ENCODE data around the gene SLC35E4. TPM values are rescaled to one million over a fixed set of nuclear protein-coding genes. Genes with fewer than 3 reads are reported as not detected.

The SLC35E4 gene
- total RNA-seq, 4 donors from 2014 or later = 8.5 to 19.3 (median 10.9) TPM

Other genes starting within 250 kb of the SLC35E4 start
- gene RNF215, start 248.4 kb upstream of the SLC35E4 start, total RNA-seq = 10 to 100 TPM in 1 of 4 donors, 1 to 10 TPM in 3; 4.7 to 11.2 (median 8.1) TPM
- gene SEC14L2, start 238.8 kb upstream of the SLC35E4 start, total RNA-seq = 1 to 10 TPM; 3.0 to 5.1 (median 4.2) TPM
- 10 to 100 TPM; 15.9 to 57.7 (median 44.5) TPM for gene MTFP1, start 210.0 kb upstream of the SLC35E4 start, total RNA-seq
- not detected for gene SEC14L3, start 163.8 kb upstream of the SLC35E4 start, total RNA-seq
- under 1 TPM in 1 of 4 donors, not detected in 3; 0.11 TPM for gene SEC14L4, start 130.1 kb upstream of the SLC35E4 start, total RNA-seq
- gene SEC14L6, start 89.0 kb upstream of the SLC35E4 start, total RNA-seq = not detected
- 1 to 10 TPM in 2 of 4 donors, under 1 TPM in 2; 0.29 to 2.0 (median 1.2) TPM for gene GAL3ST1, start 61.1 kb upstream of the SLC35E4 start, total RNA-seq
- 10 to 100 TPM; 56.3 to 72.0 (median 65.8) TPM for gene PES1, start 43.9 kb upstream of the SLC35E4 start, total RNA-seq
- 10 to 100 TPM in 3 of 4 donors, 1 to 10 TPM in 1; 5.1 to 12.8 (median 11.7) TPM for gene TCN2, start 28.6 kb upstream of the SLC35E4 start, total RNA-seq
- 1 to 10 TPM in 3 of 4 donors, under 1 TPM in 1; 0.82 to 4.3 (median 2.0) TPM for gene DUSP18, start 32.1 kb downstream of the SLC35E4 start, total RNA-seq
- 1 to 10 TPM; 2.8 to 4.3 (median 3.0) TPM for gene OSBP2, start 59.1 kb downstream of the SLC35E4 start, total RNA-seq

All from gastrocnemius medialis (tissue), 4 donors.